GM12878 (cell line): ENCODE measurements around the gene PC. TPM values are rescaled to one million over a fixed set of nuclear protein-coding genes. Genes with fewer than 3 reads are reported as not detected.

Source experiments
- CHD4 ChIP-seq: fragments of 200-600 bp; sonication (generic); IDR thresholded peaks from 2 replicates; pipeline ENCODE4 v1.6.1; 2016; ENCODE audit warnings: mild to moderate bottlenecking
- polyA plus RNA-seq, 11 experiments: library from polyadenylated mRNA; depleted of rRNA in 4 of 11; unstranded in 6 of 11; stranded (reverse) in 5 of 11; fragments of >200 nt; fragmentation: Nextera tagmentation in 4 of 11; fragmentation: Illumina TruSeq in 1 of 11; extraction: Ambion mirVana in 4 of 11; extraction: Trizol in 1 of 11; gene quantifications; 1 replicate in 1 of 11; 2 replicates in 10 of 11; pipeline versions ENCODE4 v1.2.1 to v1.2.3, GENCODE V29; 2011 to 2016; ENCODE audit warnings: inconsistent platforms in 2 of 11, missing spikeins in 2 of 11, low read depth in 1 of 11
- total RNA-seq, 4 experiments: library from RNA; depleted of rRNA in 3 of 4; stranded (reverse); fragments of >200 nt in 3 of 4; fragmentation: Illumina TruSeq in 1 of 4; extraction: Trizol in 1 of 4; gene quantifications; 2 replicates each; pipeline versions ENCODE4 v1.2.1 to v1.2.3, GENCODE V29; 2013 to 2021
- TF ChIP-seq, protein P1 (sequence below): IDR thresholded peaks from 2 replicates; pipeline ENCODE4 v1.6.1; 2012; ENCODE audit warnings: low read length, inconsistent platforms
- TF ChIP-seq, protein P2 (sequence below): fragments of 450-650 bp; IDR thresholded peaks from 2 replicates; pipeline ENCODE4 v1.6.1; 2017; ENCODE audit warnings: antibody characterized with exemption, mild to moderate bottlenecking, moderate library complexity
- TF ChIP-seq, protein P3 (sequence below): IDR thresholded peaks from 2 replicates; pipeline ENCODE4 v1.6.1; 2011; ENCODE audit warnings: borderline replicate concordance, low read depth, mild to moderate bottlenecking, moderate library complexity, low read length; ENCODE audit not compliant: insufficient read depth, poor library complexity, severe bottlenecking

Gene PC
- total and polyA plus RNA-seq, 10 of the 15 experiments (the other 5 are each of a cell fraction or from before 2014, with no cell fraction given) = 0.22 to 10.3 (median 4.5) TPM

DNA sequence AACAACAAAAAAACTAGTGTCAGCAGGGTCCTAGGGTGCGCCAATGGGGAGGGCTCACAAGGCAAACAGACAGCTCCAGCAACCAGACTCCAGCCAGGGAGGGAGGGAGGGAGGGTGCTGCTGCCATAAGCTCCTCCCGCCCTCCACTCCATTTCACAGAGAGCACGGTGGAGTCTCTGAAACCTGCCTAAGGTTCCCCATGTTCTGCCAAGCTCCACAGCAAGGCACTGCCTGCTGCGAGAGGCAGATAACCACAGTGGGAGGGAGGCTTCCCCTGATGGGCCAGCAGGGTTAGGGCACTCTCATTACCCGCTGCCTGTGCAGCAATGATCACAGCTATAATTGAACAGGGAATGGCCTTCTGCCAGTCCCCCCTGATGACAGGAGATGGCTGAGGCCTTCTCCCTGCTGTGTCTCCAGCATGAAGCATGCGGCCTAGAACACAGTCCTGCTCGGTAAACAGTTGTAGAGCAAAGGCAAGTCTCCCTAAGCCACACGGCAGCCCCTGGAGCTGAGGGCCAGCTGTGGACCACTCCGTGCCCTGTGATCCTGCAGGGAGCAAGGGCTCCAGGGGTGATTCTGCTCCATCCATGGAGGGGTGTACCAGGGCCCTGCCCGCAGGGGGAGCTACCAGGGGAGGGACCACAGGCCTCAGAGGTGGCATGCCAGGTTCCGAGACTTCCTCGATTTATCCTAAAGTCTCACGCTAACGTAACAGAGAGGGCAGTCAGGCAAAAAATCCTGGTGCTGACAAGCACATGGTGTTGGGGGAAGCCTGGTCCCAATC lies 42.9 kb downstream of the PC start (continued):
- TF ChIP-seq, protein P1, sequence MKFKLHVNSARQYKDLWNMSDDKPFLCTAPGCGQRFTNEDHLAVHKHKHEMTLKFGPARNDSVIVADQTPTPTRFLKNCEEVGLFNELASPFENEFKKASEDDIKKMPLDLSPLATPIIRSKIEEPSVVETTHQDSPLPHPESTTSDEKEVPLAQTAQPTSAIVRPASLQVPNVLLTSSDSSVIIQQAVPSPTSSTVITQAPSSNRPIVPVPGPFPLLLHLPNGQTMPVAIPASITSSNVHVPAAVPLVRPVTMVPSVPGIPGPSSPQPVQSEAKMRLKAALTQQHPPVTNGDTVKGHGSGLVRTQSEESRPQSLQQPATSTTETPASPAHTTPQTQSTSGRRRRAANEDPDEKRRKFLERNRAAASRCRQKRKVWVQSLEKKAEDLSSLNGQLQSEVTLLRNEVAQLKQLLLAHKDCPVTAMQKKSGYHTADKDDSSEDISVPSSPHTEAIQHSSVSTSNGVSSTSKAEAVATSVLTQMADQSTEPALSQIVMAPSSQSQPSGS = no peak
- no peak for TF ChIP-seq CHD4
- TF ChIP-seq, protein P2, sequence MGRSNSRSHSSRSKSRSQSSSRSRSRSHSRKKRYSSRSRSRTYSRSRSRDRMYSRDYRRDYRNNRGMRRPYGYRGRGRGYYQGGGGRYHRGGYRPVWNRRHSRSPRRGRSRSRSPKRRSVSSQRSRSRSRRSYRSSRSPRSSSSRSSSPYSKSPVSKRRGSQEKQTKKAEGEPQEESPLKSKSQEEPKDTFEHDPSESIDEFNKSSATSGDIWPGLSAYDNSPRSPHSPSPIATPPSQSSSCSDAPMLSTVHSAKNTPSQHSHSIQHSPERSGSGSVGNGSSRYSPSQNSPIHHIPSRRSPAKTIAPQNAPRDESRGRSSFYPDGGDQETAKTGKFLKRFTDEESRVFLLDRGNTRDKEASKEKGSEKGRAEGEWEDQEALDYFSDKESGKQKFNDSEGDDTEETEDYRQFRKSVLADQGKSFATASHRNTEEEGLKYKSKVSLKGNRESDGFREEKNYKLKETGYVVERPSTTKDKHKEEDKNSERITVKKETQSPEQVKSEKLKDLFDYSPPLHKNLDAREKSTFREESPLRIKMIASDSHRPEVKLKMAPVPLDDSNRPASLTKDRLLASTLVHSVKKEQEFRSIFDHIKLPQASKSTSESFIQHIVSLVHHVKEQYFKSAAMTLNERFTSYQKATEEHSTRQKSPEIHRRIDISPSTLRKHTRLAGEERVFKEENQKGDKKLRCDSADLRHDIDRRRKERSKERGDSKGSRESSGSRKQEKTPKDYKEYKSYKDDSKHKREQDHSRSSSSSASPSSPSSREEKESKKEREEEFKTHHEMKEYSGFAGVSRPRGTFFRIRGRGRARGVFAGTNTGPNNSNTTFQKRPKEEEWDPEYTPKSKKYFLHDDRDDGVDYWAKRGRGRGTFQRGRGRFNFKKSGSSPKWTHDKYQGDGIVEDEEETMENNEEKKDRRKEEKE = no peak
- TF ChIP-seq, protein P3, sequence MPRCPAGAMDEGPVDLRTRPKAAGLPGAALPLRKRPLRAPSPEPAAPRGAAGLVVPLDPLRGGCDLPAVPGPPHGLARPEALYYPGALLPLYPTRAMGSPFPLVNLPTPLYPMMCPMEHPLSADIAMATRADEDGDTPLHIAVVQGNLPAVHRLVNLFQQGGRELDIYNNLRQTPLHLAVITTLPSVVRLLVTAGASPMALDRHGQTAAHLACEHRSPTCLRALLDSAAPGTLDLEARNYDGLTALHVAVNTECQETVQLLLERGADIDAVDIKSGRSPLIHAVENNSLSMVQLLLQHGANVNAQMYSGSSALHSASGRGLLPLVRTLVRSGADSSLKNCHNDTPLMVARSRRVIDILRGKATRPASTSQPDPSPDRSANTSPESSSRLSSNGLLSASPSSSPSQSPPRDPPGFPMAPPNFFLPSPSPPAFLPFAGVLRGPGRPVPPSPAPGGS = no peak
